Heart left ventricle (tissue), 13 donors: Measurements from ENCODE around the gene UNC45A.

Experiments used
- CTCF ChIP-seq, 12 donors: fragments of 200-600 bp; sonication (generic) in 4 of 12; IDR thresholded peaks; one replicate each; pipeline versions ENCODE4 v1.5.0 to v1.8.0; 2018 to 2022; ENCODE audit warnings: antibody characterized with exemption in 12 of 12, mild to moderate bottlenecking in 5 of 12
- POLR2A ChIP-seq, 2 donors: fragments of 450-650 bp; IDR thresholded peaks; one replicate each; pipeline ENCODE4 v1.6.1; 2017; ENCODE audit warnings: antibody characterized with exemption in 2 of 2, mild to moderate bottlenecking in 2 of 2, moderate library complexity in 2 of 2
- donor health status: ischemic (EF 13 %, LVEDD 7.1; RV severe dilation, severe dysfunction).
- donor health status: DM: no; HTN: yes; CAD: no.
- donor health status: DM: no; HTN: no; CAD: no.
- donor health status: ischemic (EF 25% LVEDD 6.9; RV normal size, moderate dysfunction).
- donor health status: ischemic (EF 25% LVEDD 5.7; RV mildly dilated, moderate dysfunction).
- donor health status: ischemic (EF 35%, LVEDD 5.7; RV mildly dilated, moderate dysfunction).
- donor health status: nonischemic (EF 11% LVEDD 7.7; RV severe dilation, severe dysfunction).
- donor health status: DM: yes; HTN: yes; CAD: no.
- donor health status: PGD.
- donor health status: ischemic (EF 29% LVEDD 5.4; RV normal size, mild dysfunction).
- donor health status: nonischemic (EF 23%, LVEDD 6.1; RV moderate dilation, normal function).

- no peak for TF ChIP-seq CTCF (IDR thresholded peaks at IDR 0.05)
- no peak for TF ChIP-seq POLR2A (IDR thresholded peaks at IDR 0.05)
These were observed 4.7 kb downstream of the UNC45A start for GRCh38 chr15:90939756-90940155.
